PC-9 (cell line): ENCODE results near the gene VPS11. TPM values are rescaled to one million over a fixed set of nuclear protein-coding genes. Genes with fewer than 3 reads are reported as not detected.

ENCODE experiments used
- BruUV-seq: library from RNA; stranded (reverse); fragments of 400-500 nt; replicated peaks from 2 replicates; lab custom pipeline; 2021; lab: Mats Ljungman, UMichigan
- CTCF ChIA-PET: fragments of 300-600 bp; sonication (Branson Sonifier 250); formaldehyde crosslinking; loops from one replicate; lab custom pipeline; 2022; ENCODE audit warnings: antibody characterized with exemption; lab: Charles Lee
- POLR2A ChIA-PET: fragments of 300-600 bp; sonication (Branson Sonifier 250); formaldehyde crosslinking; loops from one replicate; lab custom pipeline; 2022; ENCODE audit warnings: antibody characterized with exemption; ENCODE audit not compliant: unreplicated experiment; lab: Charles Lee
- DNase-seq, 2 experiments: peaks; one replicate each; pipeline versions ENCODE4 v3.0.0 to v3.0.0-alpha.2; 2015 to 2022; ENCODE audit warnings: mixed read lengths in 1 of 2
- H2AFZ ChIP-seq: fragments of 200-600 bp; sonication (generic); 2 replicates; pipeline ENCODE4 v1.8.1; 2017; ENCODE audit warnings: antibody characterized with exemption
- H3F3A ChIP-seq: fragments of 200-600 bp; sonication (generic); 2 replicates; pipeline ENCODE4 v1.8.1; 2017; ENCODE audit warnings: antibody characterized with exemption, mild to moderate bottlenecking, low read depth; ENCODE audit not compliant: insufficient read depth
- H3K27ac ChIP-seq: fragments of 200-600 bp; sonication (generic); 2 replicates; pipeline ENCODE4 v1.6.1; 2016; ENCODE audit warnings: mixed run types
- H3K27me3 ChIP-seq: fragments of 200-600 bp; sonication (generic); 2 replicates; pipeline ENCODE4 v1.6.1; 2016; ENCODE audit warnings: low read depth, mixed run types; ENCODE audit not compliant: insufficient read depth
- H3K36me3 ChIP-seq: fragments of 200-600 bp; sonication (generic); 2 replicates; pipeline ENCODE4 v1.6.1; 2016; ENCODE audit warnings: low read depth, mixed run types
- H3K4me1 ChIP-seq: fragments of 200-600 bp; sonication (generic); replicated peaks from 2 replicates; pipeline ENCODE4 v1.6.1; 2016; ENCODE audit warnings: mixed run types; ENCODE audit not compliant: insufficient read depth
- H3K4me2 ChIP-seq: fragments of 200-600 bp; sonication (generic); 2 replicates; pipeline ENCODE4 v1.6.1; 2017; ENCODE audit warnings: mixed run types
- H3K4me3 ChIP-seq: fragments of 200-600 bp; sonication (generic); 2 replicates; pipeline ENCODE4 v1.6.1; 2016; ENCODE audit warnings: mixed run types
- H3K79me2 ChIP-seq: fragments of 200-600 bp; sonication (generic); 2 replicates; pipeline ENCODE4 v1.6.1; 2017; ENCODE audit warnings: low read depth, mixed run types
- H3K9me2 ChIP-seq: fragments of 200-600 bp; sonication (generic); 2 replicates; pipeline ENCODE4 v1.8.1; 2017; ENCODE audit warnings: mild to moderate bottlenecking; ENCODE audit not compliant: insufficient read depth
- H3K9me3 ChIP-seq: fragments of 200-600 bp; sonication (generic); 2 replicates; pipeline ENCODE4 v1.8.1; 2016; ENCODE audit warnings: low read depth; ENCODE audit not compliant: insufficient read depth
- H4K20me1 ChIP-seq: fragments of 200-600 bp; sonication (generic); 2 replicates; pipeline ENCODE4 v1.8.1; 2017; ENCODE audit not compliant: insufficient read depth
- CTCF ChIP-seq: fragments of 200-600 bp; sonication (generic); conservative IDR thresholded peaks from 2 replicates; pipeline ENCODE4 v1.6.1; 2017; ENCODE audit warnings: mixed run types, antibody characterized with exemption, mild to moderate bottlenecking, moderate library complexity
- EZH2 ChIP-seq: fragments of 200-600 bp; sonication (generic); IDR thresholded peaks from 2 replicates; pipeline ENCODE4 v1.8.0; 2017; ENCODE audit warnings: antibody characterized with exemption, low read depth
- intact Hi-C: fragments of 100-400 bp; cut with micrococcal nuclease; formaldehyde crosslinking; loops from one replicate; pipeline ENCODE4 v1.10.0; 2022; ENCODE audit not compliant: unreplicated experiment
- total RNA-seq: library from RNA; stranded (reverse); gene quantifications from 2 replicates; pipeline ENCODE4 v1.2.3, GENCODE V29; 2021

Gene VPS11
- total RNA-seq, 1 experiment from 2014 or later = 21.1 TPM

GRCh38 chr11:119025978-119026766 lies 41.4 kb upstream of the VPS11 start:
- no peak overlapping the region for H2AFZ ChIP-seq
- ChIA-PET CTCF (no interaction called here), POLR2A (no interaction called here)
- no peak for DNase-seq
- no peak overlapping the region for H3K27ac ChIP-seq
- no peaks in the 10 kb centered on the region for H3K9me3 ChIP-seq
- TF ChIP-seq EZH2 = no peak
- no peak for TF ChIP-seq CTCF
- H3K36me3 ChIP-seq = peaks cover 30% of the 10 kb centered on the region; the same call in 1 of the 2 replicates
- peaks cover 25% of the 10 kb centered on the region for H3K79me2 ChIP-seq
- peaks cover 19% of the 10 kb centered on the region for H3F3A ChIP-seq
- no TSS peak for BruUV-seq
- H3K4me1 ChIP-seq = peaks cover 24% of the 10 kb centered on the region
- H4K20me1 ChIP-seq = peaks cover 6% of the 10 kb centered on the region
- H3K4me2 ChIP-seq = no peak overlapping the region
- intact Hi-C loops = no loop called here
- no peaks in the 10 kb centered on the region for H3K9me2 ChIP-seq
- no peak overlapping the region for H3K4me3 ChIP-seq
- no peaks in the 10 kb centered on the region for H3K27me3 ChIP-seq

GRCh38 chr11:119026970-119027369 lies 40.6 kb upstream of the VPS11 start:
- Histone ChIP-seq H3K4me2 (no peak overlapping the region), H3K9me2 (no peaks in the 10 kb centered on the region), H3K9me3 (no peaks in the 10 kb centered on the region), H3F3A (peaks cover 22% of the 10 kb centered on the region), H3K4me1 (peaks cover 22% of the 10 kb centered on the region), H3K4me3 (no peak overlapping the region), H4K20me1 (peaks cover 3% of the 10 kb centered on the region; the same call in 1 of the 2 replicates), H3K36me3 (peaks cover 24% of the 10 kb centered on the region; the same call in 1 of the 2 replicates), H2AFZ (no peak overlapping the region), H3K27ac (no peak overlapping the region), H3K27me3 (no peaks in the 10 kb centered on the region), H3K79me2 (peaks cover 17% of the 10 kb centered on the region)
- DNase-seq = no peak
- ChIA-PET POLR2A (no interaction called here), CTCF (no interaction called here)
- no TSS peak for BruUV-seq
- no peak for TF ChIP-seq CTCF
- no peak for TF ChIP-seq EZH2
- intact Hi-C loops = no loop called here

GRCh38 chr11:119027561-119028345 lies 39.9 kb upstream of the VPS11 start:
- Histone ChIP-seq H3K36me3 (0 out of 2 replicates have a peak, but pooled peaks cover 20% of the 10 kb centered on the region), H3K9me2 (no peaks in the 10 kb centered on the region), H3K79me2 (peaks cover 16% of the 10 kb centered on the region), H3F3A (peaks cover 22% of the 10 kb centered on the region), H3K9me3 (no peaks in the 10 kb centered on the region), H2AFZ (no peak overlapping the region), H3K4me1 (peaks cover 22% of the 10 kb centered on the region), H3K27ac (no peak overlapping the region), H3K4me2 (no peak overlapping the region), H3K4me3 (no peak overlapping the region), H4K20me1 (peaks cover 3% of the 10 kb centered on the region; the same call in 1 of the 2 replicates), H3K27me3 (no peaks in the 10 kb centered on the region)
- no peak for DNase-seq
- ChIA-PET CTCF (no interaction called here), POLR2A (interaction anchor here (0.6 kb wide), 1 partner anchor 28 kb away, joined by 9 read pairs; no protein-coding TSS in a partner anchor)
- no peak for TF ChIP-seq EZH2
- no peak for TF ChIP-seq CTCF
- no TSS peak for BruUV-seq
- intact Hi-C loops = no loop called here
